Cardiac septum (tissue), 1 donor: ENCODE results near the gene FOXP1. TPM values are rescaled to one million over a fixed set of nuclear protein-coding genes. Genes with fewer than 3 reads are reported as not detected.
"Not testable (repeated sequence)": the region's sequence is repeated elsewhere in the genome, so short reads cannot be mapped to it uniquely, and the experiment has no call there.

ENCODE experiments used
- DNase-seq: peaks from one replicate; pipeline ENCODE4 v3.0.0-alpha.2; 2020; ENCODE audit warnings: low spot score
- intact Hi-C: fragments of 100-400 bp; cut with DNase I; formaldehyde crosslinking; loops from one replicate; pipeline ENCODE4 v1.14.0; 2022
- total RNA-seq: library from RNA; stranded (reverse); fragmentation: NEBNext Ultra II Directional; extraction: Animal tissue kit (Norgen Biotek cat#: 25700); gene quantifications from one replicate; pipeline ENCODE4 v1.2.1, GENCODE V29; 2021
- donor health status: DM: no; HTN: no; CAD: no.

Gene FOXP1
- total RNA-seq, 1 donor from 2014 or later = 53.2 TPM

- intact Hi-C loops = loop anchor here (2.0 to 5.0 kb wide), 2 partner anchors 35 to 38 kb away; no protein-coding TSS in a partner anchor
- peak; percentile 92 for DNase-seq
These were observed 40.8 kb downstream of the FOXP1 start for GRCh38 chr3:71542521-71543370.

GRCh38 chr3:71541313-71541712 lies 42.2 kb downstream of the FOXP1 start:
- no peak for DNase-seq

GRCh38 chr3:71537211-71537611 lies 46.3 kb downstream of the FOXP1 start:
- intact Hi-C loops = no loop called here
- no peak for DNase-seq

More at GRCh38 chr3:71541313-71541712, 42.2 kb downstream of the FOXP1 start:
- intact Hi-C loops = loop anchor here (5.0 kb wide), 1 partner anchor 34 kb away; no protein-coding TSS in a partner anchor

GRCh38 chr3:71536376-71536965 lies 47.1 kb downstream of the FOXP1 start:
- intact Hi-C loops = no loop called here
- no peak for DNase-seq

- intact Hi-C loops = no loop called here
- DNase-seq = no peak
These were observed 49.9 kb downstream of the FOXP1 start for GRCh38 chr3:71533588-71533987.

GRCh38 chr3:71532639-71533395 lies 50.7 kb downstream of the FOXP1 start:
- DNase-seq = no peak
- intact Hi-C loops = no loop called here

GRCh38 chr3:71530903-71531530 lies 52.5 kb downstream of the FOXP1 start:
- intact Hi-C loops = no loop called here
- no peak for DNase-seq

GRCh38 chr3:71528816-71529215 lies 54.7 kb downstream of the FOXP1 start:
- intact Hi-C loops = no loop called here
- DNase-seq = no peak

- DNase-seq, intact Hi-C loops: not testable (repeated sequence)
These were observed 57.1 kb downstream of the FOXP1 start for GRCh38 chr3:71526448-71526847.

GRCh38 chr3:71525391-71525790 lies 58.1 kb downstream of the FOXP1 start:
- no peak for DNase-seq
- intact Hi-C loops = no loop called here

GRCh38 chr3:71524672-71525071 lies 58.9 kb downstream of the FOXP1 start:
- intact Hi-C loops = no loop called here
- DNase-seq = no peak

GRCh38 chr3:71523628-71524027 lies 59.9 kb downstream of the FOXP1 start:
- intact Hi-C loops = no loop called here
- DNase-seq = no peak

GRCh38 chr3:71521940-71522876 lies 61.3 kb downstream of the FOXP1 start:
- no peak for DNase-seq

GRCh38 chr3:71521021-71521352 lies 62.5 kb downstream of the FOXP1 start:
- no peak for DNase-seq
- intact Hi-C loops = no loop called here

More at GRCh38 chr3:71521940-71522876, 61.3 kb downstream of the FOXP1 start:
- intact Hi-C loops = no loop called here

- intact Hi-C loops = no loop called here
- DNase-seq = no peak
These were observed 63.1 kb downstream of the FOXP1 start for GRCh38 chr3:71520161-71521020.

GRCh38 chr3:71518089-71518488 lies 65.4 kb downstream of the FOXP1 start:
- intact Hi-C loops = no loop called here
- no peak for DNase-seq

GRCh38 chr3:71517271-71517791 lies 66.2 kb downstream of the FOXP1 start:
- no peak for DNase-seq
- intact Hi-C loops = no loop called here
